ENCODE data around the gene ERVW-1. TPM values are rescaled to one million over a fixed set of nuclear protein-coding genes. Genes with fewer than 3 reads are reported as not detected.

The ERVW-1 gene
- total and polyA plus RNA-seq, 2 of the 13 experiments (the other 11 are each of a cell fraction or from before 2014, with no cell fraction given), result not detected

GRCh38 chr7:92447345-92448204 lies 30.2 kb downstream of the ERVW-1 start, which contains the start of gene GATAD1 (continued):
- TF ChIP-seq ZNF687 (CRISPR knock-in tag; IDR thresholded peaks at IDR 0.05) (peak; percentile 88), ZNF496 (CRISPR knock-in tag; IDR thresholded peaks at IDR 0.05; ENCODE audit: insufficient replicate concordance) (no peak), ZNF274 (CRISPR knock-in tag; IDR thresholded peaks at IDR 0.05) (peak; percentile 76), SNRNP70 (IDR thresholded peaks at IDR 0.05; ENCODE audit: low read depth, low read length) (no peak), ZNF414 (CRISPR knock-in tag; IDR thresholded peaks at IDR 0.05) (peak; percentile 75; the same call in 1 of the 2 replicates), PLRG1 (conservative IDR thresholded peaks at IDR 0.05) (no peak), ZNF737 (CRISPR knock-in tag; IDR thresholded peaks at IDR 0.05; ENCODE audit: borderline replicate concordance) (no peak; the same call in 1 of the 2 replicates), CENPT (CRISPR knock-in tag; IDR thresholded peaks at IDR 0.05; ENCODE audit: low read depth) (no peak), YY1 (IDR thresholded peaks at IDR 0.05; ENCODE audit: insufficient read depth, insufficient replicate concordance, low read depth, low read length) (peak; percentile 87), ZNF781 (CRISPR knock-in tag; IDR thresholded peaks at IDR 0.05; ENCODE audit: borderline replicate concordance, not compliant biosample characterization) (no peak), MYNN (CRISPR knock-in tag; IDR thresholded peaks at IDR 0.05; ENCODE audit: low read depth) (no peak), BORCS8-MEF2B (CRISPR knock-in tag; IDR thresholded peaks at IDR 0.05) (peak; percentile 82; the same call in 1 of the 2 replicates), SMAD1 (CRISPR knock-in tag; IDR thresholded peaks at IDR 0.05; ENCODE audit: borderline replicate concordance, low read depth) (peak; percentile 40; the same call in 1 of the 2 replicates), IRF2 (CRISPR knock-in tag; IDR thresholded peaks at IDR 0.05) (peak; percentile 59; the same call in 1 of the 2 replicates), U2AF1 (optimal IDR thresholded peaks at IDR 0.05; ENCODE audit: low read depth, low read length) (no peak), ZSCAN31 (CRISPR knock-in tag; IDR thresholded peaks at IDR 0.05; ENCODE audit: low read depth) (0 out of 2 replicates have a peak, but pooled peaks have one; percentile 75), HMGXB3 (CRISPR knock-in tag; IDR thresholded peaks at IDR 0.05; ENCODE audit: borderline replicate concordance) (0 out of 2 replicates have a peak, but pooled peaks have one; percentile 21), ZNF841 (CRISPR knock-in tag; IDR thresholded peaks at IDR 0.05; ENCODE audit: borderline replicate concordance) (no peak), FOSL2 (CRISPR knock-in tag; IDR thresholded peaks at IDR 0.05) (no peak)
